ENCODE measurements around the gene GFOD1. TPM values are rescaled to one million over a fixed set of nuclear protein-coding genes. Genes with fewer than 3 reads are reported as not detected.

Gene GFOD1
- total RNA-seq, 2 experiments from 2014 or later: 22.6 to 35.0 TPM

DNA sequence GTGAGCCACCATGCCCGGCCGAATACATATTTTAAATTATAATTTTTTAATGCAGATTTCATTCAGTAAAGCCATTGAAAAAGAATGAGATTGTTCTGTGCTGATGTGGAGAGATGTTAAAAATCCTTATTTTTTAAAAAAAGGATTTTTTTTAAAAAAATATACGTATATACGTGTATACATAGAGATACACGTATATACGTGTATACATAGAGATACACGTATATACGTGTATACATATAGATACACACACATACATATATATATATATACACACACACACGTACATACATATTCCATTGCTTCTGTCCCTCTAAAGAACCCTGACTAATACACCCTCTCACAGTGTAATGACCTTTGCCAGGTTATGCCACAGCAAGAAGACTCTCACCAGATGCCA, 135.2 kb downstream of the GFOD1 start:
- CTCF ChIA-PET (ENCODE audit: unreplicated experiment): no interaction called here
- no peak overlapping the region for H3K4me3 ChIP-seq (ENCODE audit: low read depth, low read length, poor library complexity, severe bottlenecking)

DNA sequence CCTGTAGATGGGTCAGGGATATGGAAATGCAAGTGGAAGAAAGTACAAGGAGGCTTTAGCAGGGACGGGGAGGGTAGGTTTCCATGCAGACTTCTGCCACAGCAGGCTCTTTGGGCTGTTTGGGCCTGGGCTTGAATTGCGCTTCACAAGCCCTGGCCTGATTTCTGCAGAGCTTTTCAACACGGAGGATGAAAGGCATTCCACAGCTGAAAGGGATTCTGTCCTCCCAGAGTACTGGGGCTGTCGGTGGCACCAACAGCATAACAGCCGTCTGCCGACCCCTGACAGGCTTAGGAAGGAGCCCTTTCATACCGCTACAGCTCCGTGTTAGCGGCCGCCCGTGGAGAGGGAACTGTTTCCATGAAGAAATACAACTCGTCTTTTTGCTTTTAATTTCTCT, 136.1 kb downstream of the GFOD1 start:
- Histone ChIP-seq H3K79me2 (ENCODE audit: insufficient read depth, low read depth, low read length) (no peaks in the 10 kb centered on the region), H3K9me2 (ENCODE audit: insufficient read depth, low read length) (no peaks in the 10 kb centered on the region), H3K4me3 (ENCODE audit: low read depth, low read length, poor library complexity, severe bottlenecking) (no peak overlapping the region), H3K9me3 (ENCODE audit: low read length) (no peaks in the 10 kb centered on the region), H3K4me1 (ENCODE audit: insufficient read depth, low read length, poor library complexity, severe bottlenecking) (peaks cover 26% of the 10 kb centered on the region), H4K20me1 (ENCODE audit: insufficient read depth, low read length) (no peaks in the 10 kb centered on the region), H2AFZ (ENCODE audit: low read length) (no peak overlapping the region), H3K27ac (ENCODE audit: low read depth, low read length, poor library complexity, severe bottlenecking) (no peak overlapping the region), H3K36me3 (ENCODE audit: insufficient read depth, low read length) (no peaks in the 10 kb centered on the region), H3K4me2 (ENCODE audit: low read length) (no peak overlapping the region)
- no peak for TF ChIP-seq CTCF (conservative IDR thresholded peaks at IDR 0.05; ENCODE audit: low read length)
- no peak for TF ChIP-seq EZH2phosphoT487 (IDR thresholded peaks at IDR 0.05; ENCODE audit: borderline replicate concordance, low read depth, low read length)
- no TSS peak for BruUV-seq (replicated peaks)
- CTCF ChIA-PET (ENCODE audit: unreplicated experiment): no interaction called here
- intact Hi-C loops (cut with micrococcal nuclease; ENCODE audit: unreplicated experiment): no loop called here
- POLR2A ChIA-PET: interaction anchor here (0.7 kb wide), 1 partner anchor 101 kb away, joined by 4 read pairs; no protein-coding TSS in a partner anchor
- no peak for DNase-seq (ENCODE audit: low spot score)

More for the DNA sequence above, 135.2 kb downstream of the GFOD1 start:
- no peak for DNase-seq (ENCODE audit: low spot score)
- Histone ChIP-seq H2AFZ (ENCODE audit: low read length) (no peak overlapping the region), H3K27ac (ENCODE audit: low read depth, low read length, poor library complexity, severe bottlenecking) (no peak overlapping the region), H3K9me2 (ENCODE audit: insufficient read depth, low read length) (no peaks in the 10 kb centered on the region), H4K20me1 (ENCODE audit: insufficient read depth, low read length) (no peaks in the 10 kb centered on the region), H3K79me2 (ENCODE audit: insufficient read depth, low read depth, low read length) (no peaks in the 10 kb centered on the region), H3K4me2 (ENCODE audit: low read length) (no peak overlapping the region), H3K4me1 (ENCODE audit: insufficient read depth, low read length, poor library complexity, severe bottlenecking) (peaks cover 35% of the 10 kb centered on the region), H3K36me3 (ENCODE audit: insufficient read depth, low read length) (no peaks in the 10 kb centered on the region), H3K9me3 (ENCODE audit: low read length) (no peaks in the 10 kb centered on the region)
- POLR2A ChIA-PET: no interaction called here
- intact Hi-C loops (cut with micrococcal nuclease; ENCODE audit: unreplicated experiment): no loop called here
- no peak for TF ChIP-seq CTCF (conservative IDR thresholded peaks at IDR 0.05; ENCODE audit: low read length)
- TF ChIP-seq EZH2phosphoT487 (IDR thresholded peaks at IDR 0.05; ENCODE audit: borderline replicate concordance, low read depth, low read length): no peak
- BruUV-seq (replicated peaks): no TSS peak

DNA sequence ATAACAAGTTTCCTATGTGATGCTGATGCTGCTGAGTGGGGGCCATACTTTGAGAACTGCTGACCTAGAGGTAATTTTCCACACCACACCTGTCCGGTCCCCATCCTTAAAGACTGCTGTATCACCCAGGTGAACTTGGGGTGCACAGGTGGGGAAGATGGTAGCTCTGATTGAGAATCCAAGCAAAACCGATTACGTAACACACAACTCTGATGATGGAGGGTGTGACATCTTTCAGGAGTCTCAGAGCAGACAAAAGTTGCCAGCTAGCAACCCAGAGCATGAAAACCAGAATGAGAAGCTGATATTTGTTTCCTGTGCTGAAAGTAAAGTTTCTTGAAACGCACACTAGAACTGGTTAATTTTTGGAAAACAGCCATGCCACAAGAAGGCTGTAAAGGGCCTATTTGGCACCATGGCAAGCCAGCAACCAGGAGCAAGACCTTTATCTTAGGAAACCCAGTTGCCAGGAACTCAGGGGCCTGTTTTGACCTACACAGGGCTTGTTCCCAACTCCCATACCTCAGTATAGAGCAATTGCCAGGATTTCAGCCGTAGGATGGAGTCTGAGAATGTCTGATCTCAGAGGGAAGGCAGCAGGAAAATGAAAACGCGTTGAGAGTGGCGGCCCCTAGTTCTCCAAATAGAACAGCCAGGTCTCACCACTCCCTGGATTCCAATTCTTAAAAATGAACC, 137.4 kb downstream of the GFOD1 start:
- H3K36me3 ChIP-seq (ENCODE audit: insufficient read depth, low read length): no peaks in the 10 kb centered on the region
- H3K4me2 ChIP-seq (ENCODE audit: low read length): no peak overlapping the region
- H3K79me2 ChIP-seq (ENCODE audit: insufficient read depth, low read depth, low read length): no peaks in the 10 kb centered on the region
- H3K9me3 ChIP-seq (ENCODE audit: low read length): no peaks in the 10 kb centered on the region
- no TSS peak for BruUV-seq (replicated peaks)
- TF ChIP-seq CTCF (conservative IDR thresholded peaks at IDR 0.05; ENCODE audit: low read length) (no peak), EZH2phosphoT487 (IDR thresholded peaks at IDR 0.05; ENCODE audit: borderline replicate concordance, low read depth, low read length) (no peak)
- DNase-seq (ENCODE audit: low spot score): no peak
- no peaks in the 10 kb centered on the region for H4K20me1 ChIP-seq (ENCODE audit: insufficient read depth, low read length)
- no peak overlapping the region for H3K4me3 ChIP-seq (ENCODE audit: low read depth, low read length, poor library complexity, severe bottlenecking)
- ChIA-PET POLR2A (interaction anchor here (1.8 kb wide), 1 partner anchor 12 kb away, joined by 4 read pairs; no protein-coding TSS in a partner anchor), CTCF (ENCODE audit: unreplicated experiment) (no interaction called here)
- H3K4me1 ChIP-seq (ENCODE audit: insufficient read depth, low read length, poor library complexity, severe bottlenecking): peaks cover 15% of the 10 kb centered on the region
- intact Hi-C loops (cut with micrococcal nuclease; ENCODE audit: unreplicated experiment): no loop called here
- H3K9me2 ChIP-seq (ENCODE audit: insufficient read depth, low read length): no peaks in the 10 kb centered on the region
- no peak overlapping the region for H2AFZ ChIP-seq (ENCODE audit: low read length)
- no peak overlapping the region for H3K27ac ChIP-seq (ENCODE audit: low read depth, low read length, poor library complexity, severe bottlenecking)

All from OCI-LY7 (cell line).